Measurements from ENCODE around the gene FPGS.
A peak's percentile ranks its signal among the peaks of the same experiment; 100 is the strongest.
"Not testable (repeated sequence)": the region's sequence is repeated elsewhere in the genome, so short reads cannot be mapped to it uniquely, and the experiment has no call there.

The FPGS gene

GRCh38 chr9:127802576-127803443 is at the start of gene FPGS:
TSS of gene FPGS (plus strand) at chr9:127802882. CDS start at chr9:127802925, 43 bp downstream.
- DNase-seq: peak; percentile 71 to 76

- DNase-seq: no peak
Measured at GRCh38 chr9:127753148-127753547, 49.5 kb upstream of the FPGS start.

- DNase-seq: no peak
Measured at GRCh38 chr9:127753622-127754021, 49.1 kb upstream of the FPGS start.

- no peak for DNase-seq
Measured at GRCh38 chr9:127754099-127755060, 48.3 kb upstream of the FPGS start.

GRCh38 chr9:127755061-127756060 is 47.3 kb upstream of the FPGS start:
- DNase-seq: no peak

GRCh38 chr9:127756233-127756632 is 46.4 kb upstream of the FPGS start:
- no peak for DNase-seq

- not testable (repeated sequence) for DNase-seq
Measured at GRCh38 chr9:127756776-127757175, 45.9 kb upstream of the FPGS start.

GRCh38 chr9:127758843-127759242 is 43.8 kb upstream of the FPGS start:
- DNase-seq: no peak

- no peak for DNase-seq
Measured at GRCh38 chr9:127761061-127761460, 41.6 kb upstream of the FPGS start.

GRCh38 chr9:127761491-127761956 is 41.2 kb upstream of the FPGS start:
- DNase-seq: no peak

GRCh38 chr9:127762111-127762676 is 40.5 kb upstream of the FPGS start:
- peak; percentile 8 for DNase-seq

- DNase-seq: peak; percentile 71 to 72
Measured at GRCh38 chr9:127763918-127764384, 38.7 kb upstream of the FPGS start.

GRCh38 chr9:127765418-127765817 is 37.3 kb upstream of the FPGS start:
- no peak for DNase-seq

GRCh38 chr9:127767410-127767809 is 35.3 kb upstream of the FPGS start:
- no peak for DNase-seq

- DNase-seq: no peak
Measured at GRCh38 chr9:127767909-127768331, 34.8 kb upstream of the FPGS start.

- DNase-seq: no peak
Measured at GRCh38 chr9:127768698-127769097, 34.0 kb upstream of the FPGS start.

GRCh38 chr9:127769101-127769500 is 33.6 kb upstream of the FPGS start:
- no peak for DNase-seq

GRCh38 chr9:127769929-127770582 is 32.6 kb upstream of the FPGS start:
- DNase-seq: peak in 1 of 2 experiments; percentile 14

GRCh38 chr9:127770583-127770904 is 32.1 kb upstream of the FPGS start:
- DNase-seq: no peak

GRCh38 chr9:127770905-127771569 is 31.6 kb upstream of the FPGS start:
- DNase-seq: peak; percentile 91 to 96
